ENCODE data around the gene CADPS2. TPM values are rescaled to one million over a fixed set of nuclear protein-coding genes. Genes with fewer than 3 reads are reported as not detected.
"Not testable (repeated sequence)": the region's sequence is repeated elsewhere in the genome, so short reads cannot be mapped to it uniquely, and the experiment has no call there.

CADPS2 gene
- total RNA-seq, 2 donors from 2014 or later = not detected

DNA sequence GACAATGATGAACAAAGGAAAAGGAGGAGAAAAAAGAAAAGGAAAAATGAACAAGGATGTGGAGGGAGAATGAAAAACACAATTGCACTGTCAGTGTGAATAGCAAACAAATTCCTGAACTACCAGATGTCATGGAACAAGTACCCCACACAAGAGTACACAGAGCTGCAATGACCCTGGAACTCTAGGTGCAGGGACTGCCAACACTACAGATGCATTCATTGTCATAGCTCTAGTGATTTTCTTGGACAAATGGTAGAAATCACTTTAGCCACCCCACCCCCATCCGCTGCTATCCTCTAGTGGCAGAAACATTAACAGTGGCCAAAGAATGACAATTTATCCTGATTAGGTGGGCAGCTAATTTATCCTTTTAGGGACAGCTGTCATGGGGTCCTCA, 190.4 kb downstream of the CADPS2 start:
- ATAC-seq = no peak
- H3K4me3 Mint-ChIP-seq = no peak overlapping the region
- no peaks in the 10 kb centered on the region for H3K4me1 Mint-ChIP-seq (ENCODE audit: low read depth in 2 of 2)
- H3K9me3 Mint-ChIP-seq = peaks cover 15% of the 10 kb centered on the region
- H3K36me3 Mint-ChIP-seq = peaks cover 7% of the 10 kb centered on the region
- H3K27me3 Mint-ChIP-seq = no peaks in the 10 kb centered on the region
- no peak for DNase-seq (ENCODE audit: low spot score)
- H3K27ac Mint-ChIP-seq = no peak overlapping the region

DNA sequence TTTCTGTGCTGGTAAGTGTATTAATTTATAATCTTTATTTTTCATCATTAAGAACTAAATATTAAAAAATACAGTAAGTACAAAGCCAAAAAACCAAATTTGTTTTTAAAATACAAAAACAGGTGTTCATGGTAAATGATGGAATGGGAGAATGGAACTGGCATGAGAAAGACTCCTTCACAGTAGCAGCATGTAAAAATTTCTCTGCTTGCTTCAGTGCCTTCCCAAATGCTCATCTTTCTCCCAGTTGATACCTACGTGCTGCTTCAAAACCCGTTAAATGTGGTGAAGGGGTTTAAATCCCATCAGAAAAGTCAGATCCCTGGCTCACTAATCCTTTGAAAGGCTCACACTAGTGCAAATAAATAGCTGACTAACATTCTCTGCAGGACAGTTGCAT, 191.6 kb downstream of the CADPS2 start:
- H3K9me3 Mint-ChIP-seq = peaks cover 15% of the 10 kb centered on the region
- no peak overlapping the region for H3K4me3 Mint-ChIP-seq
- peaks cover 7% of the 10 kb centered on the region for H3K36me3 Mint-ChIP-seq
- H3K4me1 Mint-ChIP-seq (ENCODE audit: low read depth in 2 of 2) = no peaks in the 10 kb centered on the region
- H3K27ac Mint-ChIP-seq = no peak overlapping the region
- no peaks in the 10 kb centered on the region for H3K27me3 Mint-ChIP-seq
- DNase-seq (ENCODE audit: low spot score) (no peak), ATAC-seq (no peak)

DNA sequence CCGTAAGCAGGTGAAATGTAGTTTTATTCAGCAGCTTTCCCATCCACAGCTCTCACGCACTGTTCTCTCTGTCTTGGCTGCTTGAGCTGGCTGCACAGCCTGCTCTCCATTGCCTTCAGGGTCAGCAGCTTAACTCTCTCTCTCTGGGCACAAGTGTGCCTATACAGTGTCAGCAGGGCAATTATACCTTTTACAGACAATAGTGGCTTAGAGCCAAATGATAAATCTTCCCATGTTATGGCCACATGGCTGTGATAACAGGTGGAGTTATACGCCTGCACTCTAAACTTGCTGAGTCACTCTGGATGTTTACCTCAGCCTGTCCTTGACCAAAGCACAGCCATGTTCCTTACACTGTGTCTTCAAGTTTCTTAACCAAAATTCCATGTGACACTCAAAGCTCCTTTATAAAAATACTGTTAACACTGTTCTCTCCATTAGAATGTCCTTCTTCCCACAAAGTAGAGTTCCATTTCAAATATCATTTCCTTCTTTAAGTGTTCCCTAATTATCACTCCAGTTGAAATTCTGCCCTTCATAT, 193.4 kb downstream of the CADPS2 start:
- H3K27ac Mint-ChIP-seq = no peak overlapping the region
- no peaks in the 10 kb centered on the region for H3K27me3 Mint-ChIP-seq
- no peak overlapping the region for H3K4me3 Mint-ChIP-seq
- ATAC-seq = no peak
- H3K36me3 Mint-ChIP-seq = peaks cover 7% of the 10 kb centered on the region
- H3K9me3 Mint-ChIP-seq = peaks cover 9% of the 10 kb centered on the region
- H3K4me1 Mint-ChIP-seq (ENCODE audit: low read depth in 2 of 2) = no peaks in the 10 kb centered on the region
- no peak for DNase-seq (ENCODE audit: low spot score)

DNA sequence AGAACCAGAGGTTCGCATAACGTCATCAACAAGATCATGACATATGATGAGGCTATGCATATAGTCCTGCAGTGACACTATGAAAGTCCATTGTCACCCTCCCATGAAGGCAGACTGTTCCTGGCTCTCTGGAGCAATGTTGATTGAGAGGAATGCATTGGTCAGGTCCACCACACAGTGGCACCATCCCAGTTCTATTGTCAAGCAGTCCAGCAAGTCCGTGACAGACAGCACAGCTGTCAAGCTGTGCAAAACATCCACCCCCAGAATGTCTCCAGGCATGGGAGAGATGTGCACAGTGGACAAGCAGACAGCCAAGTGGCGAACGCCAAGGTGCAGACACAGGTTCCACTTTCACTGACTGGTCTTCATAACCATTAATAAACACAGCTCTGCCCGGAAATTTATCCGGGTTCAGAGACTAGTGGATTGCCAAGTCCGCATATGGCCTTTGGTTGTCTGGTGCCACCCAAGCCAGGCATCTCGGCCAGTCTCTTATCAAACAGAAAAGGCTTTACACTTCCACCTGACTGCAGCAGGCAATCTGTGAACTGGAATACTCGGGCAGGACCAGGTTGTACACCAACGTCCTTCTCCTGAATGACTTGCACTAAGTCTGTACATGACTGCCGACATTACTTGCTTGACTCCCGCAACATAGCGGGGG, 194.6 kb downstream of the CADPS2 start:
- peaks cover 7% of the 10 kb centered on the region for H3K36me3 Mint-ChIP-seq
- peaks cover 9% of the 10 kb centered on the region for H3K9me3 Mint-ChIP-seq
- ATAC-seq = no peak
- no peak overlapping the region for H3K4me3 Mint-ChIP-seq
- H3K27me3 Mint-ChIP-seq = no peaks in the 10 kb centered on the region
- no peak for DNase-seq (ENCODE audit: low spot score)
- no peaks in the 10 kb centered on the region for H3K4me1 Mint-ChIP-seq (ENCODE audit: low read depth in 2 of 2)
- H3K27ac Mint-ChIP-seq = no peak overlapping the region

DNA sequence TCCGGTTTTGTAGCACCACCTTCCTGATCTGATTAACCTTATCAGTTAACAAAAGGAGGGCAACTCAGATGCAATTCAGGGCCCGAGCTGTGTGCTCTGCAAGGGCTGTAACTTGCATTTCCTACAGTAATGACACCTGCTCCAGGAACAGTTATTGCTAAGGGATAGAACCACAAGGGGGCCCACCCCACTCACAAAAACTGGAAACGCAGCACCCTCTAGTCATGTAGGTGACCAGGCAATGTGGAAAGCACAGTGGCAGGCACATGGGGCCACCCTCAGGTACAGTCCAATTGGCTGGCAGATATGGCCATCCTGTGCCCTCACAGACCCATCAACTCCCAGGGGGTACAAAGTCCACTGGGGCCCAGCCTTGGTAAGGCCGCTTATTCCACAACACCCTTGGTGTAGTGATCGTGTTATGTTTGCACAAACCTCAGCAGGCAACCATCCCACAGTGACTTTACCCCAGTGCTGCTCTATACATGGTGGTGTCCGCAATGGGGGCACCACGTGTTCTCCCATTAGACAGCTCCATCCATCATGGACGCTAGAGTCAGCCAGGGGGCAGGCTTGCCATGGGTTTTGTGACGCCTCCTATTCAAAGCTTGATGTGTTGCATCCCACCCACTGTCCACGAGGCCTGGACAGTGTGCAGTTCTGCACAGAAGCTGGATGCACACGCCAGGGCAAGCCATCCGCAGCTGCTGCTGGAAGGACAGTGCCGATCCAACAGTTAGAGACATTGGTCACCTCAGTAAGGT, 196.7 kb downstream of the CADPS2 start:
- H3K27me3 Mint-ChIP-seq = no peaks in the 10 kb centered on the region

DNA sequence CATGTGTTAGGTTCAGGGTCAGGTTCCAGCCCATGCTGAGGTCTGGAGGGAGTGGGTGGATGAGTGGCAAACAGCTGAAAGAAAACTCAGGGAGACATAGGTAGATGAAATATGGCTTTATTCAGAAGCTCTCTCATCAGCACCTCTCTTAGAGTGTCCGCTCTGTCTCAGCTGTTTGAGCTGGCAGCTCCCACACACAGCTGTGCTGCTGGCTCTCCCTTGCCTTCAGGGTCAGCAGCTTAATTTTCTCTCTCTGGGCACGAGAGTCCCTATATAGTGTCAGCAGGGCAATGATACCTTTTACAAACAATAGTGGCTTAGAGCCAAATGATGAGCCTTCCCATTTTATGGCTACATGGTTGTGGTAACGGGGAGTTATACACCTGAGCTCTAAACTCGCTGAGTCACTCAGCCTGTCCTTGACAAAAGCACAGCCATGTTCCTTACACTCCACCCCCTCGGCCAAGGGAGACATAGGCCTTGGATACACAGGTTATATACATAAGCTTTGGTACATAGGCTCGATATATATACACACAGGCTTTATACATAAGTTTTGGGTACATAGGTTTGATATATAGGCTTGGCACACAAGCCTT, 197.8 kb downstream of the CADPS2 start:
- DNase-seq (ENCODE audit: low spot score) (no peak), ATAC-seq (no peak)
- Mint-ChIP-seq H3K27ac (no peak overlapping the region), H3K4me1 (ENCODE audit: low read depth in 2 of 2) (no peaks in the 10 kb centered on the region), H3K4me3 (no peak overlapping the region), H3K9me3 (peaks cover 9% of the 10 kb centered on the region), H3K27me3 (no peaks in the 10 kb centered on the region), H3K36me3 (peaks cover 7% of the 10 kb centered on the region)

More for the DNA sequence above, 196.7 kb downstream of the CADPS2 start:
- no peak overlapping the region for H3K4me3 Mint-ChIP-seq
- no peaks in the 10 kb centered on the region for H3K4me1 Mint-ChIP-seq (ENCODE audit: low read depth in 2 of 2)
- no peak overlapping the region for H3K27ac Mint-ChIP-seq
- H3K36me3 Mint-ChIP-seq = peaks cover 7% of the 10 kb centered on the region
- no peak for ATAC-seq
- DNase-seq (ENCODE audit: low spot score) = no peak
- H3K9me3 Mint-ChIP-seq = peaks cover 13% of the 10 kb centered on the region

DNA sequence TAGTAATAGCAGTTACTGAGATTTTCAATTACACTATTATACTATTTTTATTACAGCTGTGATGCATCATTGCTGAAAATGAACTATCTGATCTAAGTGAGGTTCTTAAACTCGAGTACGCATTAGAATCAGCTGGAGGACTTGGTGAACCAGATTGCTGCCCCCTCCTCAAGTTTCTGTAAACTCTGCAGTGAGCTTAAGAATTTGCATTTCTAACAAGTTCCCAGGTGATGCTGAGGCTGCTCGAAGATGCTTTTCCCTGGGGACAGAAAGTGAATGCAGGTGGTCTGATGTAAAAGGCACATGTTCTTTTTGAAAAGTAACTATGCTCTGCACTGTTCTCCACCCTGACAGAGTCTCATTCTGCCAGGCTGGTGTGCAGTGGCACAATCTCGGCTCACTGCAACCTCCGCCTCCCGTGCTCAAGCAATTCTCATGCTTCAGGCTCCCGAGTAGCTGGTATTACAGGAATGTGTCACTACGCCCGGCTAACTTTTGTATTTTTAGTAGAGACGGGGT, 199.8 kb downstream of the CADPS2 start:
- Mint-ChIP-seq H3K36me3 (no peaks in the 10 kb centered on the region), H3K4me1 (ENCODE audit: low read depth in 2 of 2) (no peaks in the 10 kb centered on the region), H3K4me3 (no peak overlapping the region), H3K27me3 (no peaks in the 10 kb centered on the region), H3K9me3 (peaks cover 8% of the 10 kb centered on the region), H3K27ac (no peak overlapping the region)
- DNase-seq (ENCODE audit: low spot score) (no peak), ATAC-seq (no peak)

DNA sequence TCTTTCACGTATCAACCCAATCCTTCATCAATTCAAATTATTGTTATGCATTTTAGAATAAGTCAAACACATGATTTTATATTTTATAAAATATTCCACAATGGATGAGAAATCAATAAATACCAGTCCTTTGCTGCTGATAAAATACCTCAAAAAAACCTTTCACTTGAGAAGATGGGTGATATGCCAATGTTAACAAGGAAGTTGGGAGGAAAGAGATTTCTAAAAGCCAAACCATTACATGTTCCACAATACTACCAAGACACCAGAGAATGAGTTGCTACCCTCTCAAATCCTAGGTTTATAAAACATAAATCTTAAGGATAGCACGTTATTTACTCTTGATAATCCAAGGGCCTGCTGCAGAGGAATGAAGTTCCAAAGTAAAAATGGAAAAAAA, 201.8 kb downstream of the CADPS2 start:
- H3K27me3 Mint-ChIP-seq = no peaks in the 10 kb centered on the region
- no peaks in the 10 kb centered on the region for H3K4me1 Mint-ChIP-seq (ENCODE audit: low read depth in 2 of 2)
- H3K9me3 Mint-ChIP-seq = peaks cover 9% of the 10 kb centered on the region
- H3K36me3 Mint-ChIP-seq = no peaks in the 10 kb centered on the region
- no peak overlapping the region for H3K27ac Mint-ChIP-seq
- ATAC-seq = no peak
- H3K4me3 Mint-ChIP-seq = no peak overlapping the region
- no peak for DNase-seq (ENCODE audit: low spot score)

DNA sequence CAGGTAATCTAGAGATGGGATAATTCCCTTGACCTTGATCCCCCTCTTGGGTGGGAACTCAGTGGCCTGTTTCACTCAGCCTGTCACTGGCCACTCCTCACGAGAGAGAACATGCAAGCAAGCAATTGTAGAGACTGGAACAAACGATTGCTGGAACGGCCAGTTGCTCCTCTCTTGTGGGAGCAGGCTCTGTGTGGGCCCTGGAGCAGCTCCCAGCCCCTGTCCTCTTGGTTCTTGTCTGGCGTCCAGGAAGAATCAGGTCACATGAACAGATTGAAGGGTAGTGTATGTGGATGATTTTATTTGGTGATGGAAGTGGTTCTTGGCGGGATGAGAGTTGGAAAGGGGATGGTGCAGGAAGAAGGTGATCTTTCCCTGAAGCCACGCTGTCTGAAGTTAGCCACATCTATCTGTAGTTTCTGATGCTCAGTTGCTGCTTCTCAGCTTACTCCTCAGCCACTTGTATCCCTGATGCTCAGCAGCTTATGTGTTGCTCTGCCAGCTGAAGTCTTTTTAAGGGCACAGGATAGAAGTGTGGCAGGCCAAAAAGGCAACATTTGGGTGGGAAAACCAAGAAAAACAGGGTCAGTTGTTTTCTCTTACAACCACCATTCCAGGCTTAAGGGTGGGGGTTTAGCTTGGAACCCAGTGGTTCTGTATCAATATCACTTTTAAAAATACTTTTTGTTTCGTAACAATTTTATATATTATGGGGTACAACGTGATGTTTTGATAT, 203.3 kb downstream of the CADPS2 start:
- Mint-ChIP-seq H3K4me3 (no peak overlapping the region), H3K9me3 (peaks cover 18% of the 10 kb centered on the region), H3K4me1 (ENCODE audit: low read depth in 2 of 2) (no peaks in the 10 kb centered on the region), H3K27ac (no peak overlapping the region), H3K27me3 (no peaks in the 10 kb centered on the region), H3K36me3 (no peaks in the 10 kb centered on the region)
- DNase-seq (ENCODE audit: low spot score) = no peak
- ATAC-seq = no peak

DNA sequence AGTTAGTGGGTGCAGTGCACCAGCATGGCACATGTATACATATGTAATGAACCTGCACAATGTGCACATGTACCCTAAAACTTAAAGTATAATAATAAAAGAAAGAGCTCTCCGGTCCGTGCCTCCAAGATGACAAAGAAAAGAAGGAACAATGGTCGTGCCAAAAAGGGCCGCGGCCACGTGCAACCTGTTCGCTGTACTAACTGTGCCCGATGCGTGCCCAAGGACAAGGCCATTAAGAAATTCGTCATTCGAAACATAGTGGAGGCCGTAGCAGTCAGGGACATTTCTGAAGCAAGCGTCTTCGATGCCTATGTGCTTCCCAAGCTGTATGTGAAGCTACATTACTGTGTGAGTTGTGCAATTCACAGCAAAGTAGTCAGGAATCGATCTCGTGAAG, 205.1 kb downstream of the CADPS2 start:
- H3K4me1 Mint-ChIP-seq (ENCODE audit: low read depth in 2 of 2); H3K4me3 Mint-ChIP-seq; H3K36me3 Mint-ChIP-seq; ATAC-seq; H3K27me3 Mint-ChIP-seq; DNase-seq (ENCODE audit: low spot score); H3K27ac Mint-ChIP-seq: not testable (repeated sequence)
- H3K9me3 Mint-ChIP-seq = peaks cover 26% of the 10 kb centered on the region

DNA sequence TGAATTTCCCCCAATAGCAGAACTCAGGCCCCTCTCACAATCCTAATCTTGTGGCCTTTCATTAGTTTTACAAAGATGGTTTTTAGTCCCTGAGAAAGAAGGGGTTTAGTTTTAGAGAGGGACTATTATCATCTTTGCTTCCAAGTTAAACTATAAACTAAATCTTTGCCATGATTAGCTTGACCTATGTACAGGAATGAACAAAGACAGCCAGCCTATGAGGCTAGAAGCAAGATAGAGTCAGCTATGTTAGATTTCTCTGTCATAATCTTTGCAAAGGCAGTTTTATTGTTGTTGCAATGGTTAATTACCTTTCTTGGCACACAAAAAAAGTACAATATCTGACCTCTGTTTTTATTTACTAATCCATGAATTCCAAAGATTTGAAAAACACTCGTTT, 206.4 kb downstream of the CADPS2 start:
- ATAC-seq (no peak), DNase-seq (ENCODE audit: low spot score) (no peak)
- no peaks in the 10 kb centered on the region for H3K36me3 Mint-ChIP-seq
- no peaks in the 10 kb centered on the region for H3K27me3 Mint-ChIP-seq
- H3K4me1 Mint-ChIP-seq (ENCODE audit: low read depth in 2 of 2) = no peaks in the 10 kb centered on the region
- peaks cover 22% of the 10 kb centered on the region for H3K9me3 Mint-ChIP-seq
- H3K27ac Mint-ChIP-seq = no peak overlapping the region
- no peak overlapping the region for H3K4me3 Mint-ChIP-seq

DNA sequence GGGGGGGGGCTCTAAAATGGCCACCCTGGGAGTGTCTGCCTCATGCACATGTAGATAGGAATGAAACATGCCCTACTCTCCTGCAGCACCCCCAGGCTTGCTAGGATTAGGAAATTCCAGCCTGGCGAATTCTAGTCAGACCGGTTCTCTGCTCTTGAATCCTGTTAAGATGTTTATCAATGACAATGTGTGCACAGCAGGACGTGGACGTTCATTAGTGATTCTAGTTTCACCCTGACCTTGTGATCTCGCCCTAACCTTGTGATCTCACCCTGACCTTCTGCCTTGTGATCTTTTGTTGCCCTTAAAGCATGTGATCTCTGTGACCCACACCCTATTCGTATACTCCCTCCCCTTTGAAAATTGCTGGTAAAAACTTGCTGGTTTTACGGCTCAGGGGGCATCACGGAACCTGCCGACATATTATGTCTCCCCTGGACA, 207.0 kb downstream of the CADPS2 start:
- not testable (repeated sequence) for ATAC-seq; H3K4me3 Mint-ChIP-seq; H3K36me3 Mint-ChIP-seq; H3K4me1 Mint-ChIP-seq (ENCODE audit: low read depth in 2 of 2); H3K27me3 Mint-ChIP-seq; H3K27ac Mint-ChIP-seq; DNase-seq (ENCODE audit: low spot score)
- peaks cover 22% of the 10 kb centered on the region for H3K9me3 Mint-ChIP-seq

DNA sequence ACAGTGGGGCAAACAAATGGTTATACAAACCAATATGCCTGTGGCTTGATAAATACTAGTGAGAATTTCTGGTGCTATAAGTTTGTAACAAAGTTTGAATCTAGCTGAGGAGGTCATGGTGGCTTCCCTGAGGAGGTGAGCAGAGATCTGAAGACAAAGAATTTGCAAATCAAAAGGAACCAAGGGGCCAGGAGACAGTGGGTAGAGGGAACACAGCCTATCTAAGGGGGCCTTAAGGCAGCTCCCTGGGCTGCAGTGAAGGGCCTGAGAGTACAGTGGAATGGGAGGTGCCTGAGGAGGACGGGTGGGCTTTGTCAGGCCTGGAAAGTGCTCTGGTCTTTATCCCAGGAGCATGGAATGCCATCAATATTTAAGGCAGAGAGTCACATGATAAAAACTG, 209.1 kb downstream of the CADPS2 start:
- DNase-seq (ENCODE audit: low spot score) (no peak), ATAC-seq (no peak)
- H3K4me3 Mint-ChIP-seq = no peak overlapping the region
- H3K27ac Mint-ChIP-seq = no peak overlapping the region
- no peaks in the 10 kb centered on the region for H3K36me3 Mint-ChIP-seq
- H3K27me3 Mint-ChIP-seq = no peaks in the 10 kb centered on the region
- H3K4me1 Mint-ChIP-seq (ENCODE audit: low read depth in 2 of 2) = no peaks in the 10 kb centered on the region
- peaks cover 18% of the 10 kb centered on the region for H3K9me3 Mint-ChIP-seq
